ENCODE measurements around the gene COMMD6.

COMMD6 gene

GRCh38 chr13:75485286-75486062, 52.2 kb downstream of the COMMD6 start:
- H3K4me3 ChIP-seq (ENCODE audit: low read depth, low read length): no peak overlapping the region
- TF ChIP-seq CTCF (IDR thresholded peaks at IDR 0.05; ENCODE audit: low read depth, low read length, missing control alignments): no peak
- DNase-seq (ENCODE audit: low read depth): no peak

- no peak for TF ChIP-seq CTCF (IDR thresholded peaks at IDR 0.05; ENCODE audit: low read depth, low read length, missing control alignments)
- H3K4me3 ChIP-seq (ENCODE audit: low read depth, low read length): peak overlapping the region; percentile 73; the same call in 1 of the 2 replicates
- no peak for DNase-seq (ENCODE audit: low read depth)
These were observed 54.9 kb downstream of the COMMD6 start for GRCh38 chr13:75482820-75483079.

GRCh38 chr13:75482070-75482819, 55.4 kb downstream of the COMMD6 start, which contains the start of gene TBC1D4:
TSS of gene TBC1D4 (minus strand) at chr13:75482169. CDS start at chr13:75481767, 402 bp downstream.
- peak; percentile 75 for TF ChIP-seq CTCF (IDR thresholded peaks at IDR 0.05; ENCODE audit: low read depth, low read length, missing control alignments)
- peak within 1 kb of the TSS; percentile 73 for H3K4me3 ChIP-seq (ENCODE audit: low read depth, low read length)
- DNase-seq (ENCODE audit: low read depth): peak; percentile 68

GRCh38 chr13:75481176-75482069, 56.2 kb downstream of the COMMD6 start:
- peak overlapping the region; percentile 73 for H3K4me3 ChIP-seq (ENCODE audit: low read depth, low read length)
- no peak for DNase-seq (ENCODE audit: low read depth)
- TF ChIP-seq CTCF (IDR thresholded peaks at IDR 0.05; ENCODE audit: low read depth, low read length, missing control alignments): no peak

GRCh38 chr13:75480671-75481175, 56.9 kb downstream of the COMMD6 start:
- peak overlapping the region; percentile 73 for H3K4me3 ChIP-seq (ENCODE audit: low read depth, low read length)
- DNase-seq (ENCODE audit: low read depth): peak; percentile 74
- no peak for TF ChIP-seq CTCF (IDR thresholded peaks at IDR 0.05; ENCODE audit: low read depth, low read length, missing control alignments)

GRCh38 chr13:75479102-75479740, 58.4 kb downstream of the COMMD6 start:
- TF ChIP-seq CTCF (IDR thresholded peaks at IDR 0.05; ENCODE audit: low read depth, low read length, missing control alignments): no peak
- peak overlapping the region; percentile 73 for H3K4me3 ChIP-seq (ENCODE audit: low read depth, low read length)
- DNase-seq (ENCODE audit: low read depth): no peak

All from GM12864 (cell line).